Activated CD4-positive, alpha-beta memory T cell treated with anti-CD3 and anti-CD28 coated beads, Interleukin-2, amount 10 ng/mL, durations not matched to agents 7 days and 5 days (primary cell): Measurements from ENCODE around the gene ATL3. TPM values are rescaled to one million over a fixed set of nuclear protein-coding genes. Genes with fewer than 3 reads are reported as not detected.
A peak's percentile ranks its signal among the peaks of the same experiment; 100 is the strongest.

Experiments
- CTCF ChIA-PET: fragments of 350-600 bp; sonication (Branson Sonifier 250); formaldehyde crosslinking; loops from one replicate; lab custom pipeline; 2021; ENCODE audit warnings: antibody characterized with exemption, inconsistent platforms; lab: Charles Lee
- POLR2A ChIA-PET: fragments of 350-600 bp; sonication (Branson Sonifier 250); formaldehyde crosslinking; loops from one replicate; lab custom pipeline; 2021; ENCODE audit warnings: antibody characterized with exemption; lab: Charles Lee
- DNase-seq: peaks from one replicate; pipeline ENCODE4 v3.0.0-alpha.2; 2020
- H3K27ac Mint-ChIP-seq: one replicate; pipeline ENCODE4 v1.8.0; 2021; ENCODE audit warnings: mild to moderate bottlenecking, mixed read lengths
- H3K27me3 Mint-ChIP-seq: one replicate; pipeline ENCODE4 v1.8.0; 2021; ENCODE audit warnings: mixed read lengths
- H3K36me3 Mint-ChIP-seq: one replicate; pipeline ENCODE4 v1.8.0; 2021; ENCODE audit warnings: low read depth, mixed read lengths
- H3K4me1 Mint-ChIP-seq: one replicate; pipeline ENCODE4 v1.8.0; 2021; ENCODE audit warnings: mixed read lengths
- H3K4me3 Mint-ChIP-seq: one replicate; pipeline ENCODE4 v1.8.0; 2021; ENCODE audit warnings: mild to moderate bottlenecking, mixed read lengths
- H3K9me3 Mint-ChIP-seq: one replicate; pipeline ENCODE4 v1.8.0; 2021; ENCODE audit warnings: mixed read lengths
- total RNA-seq, 2 experiments: library from RNA; stranded (reverse); gene quantifications; one replicate each; pipeline ENCODE4 v1.2.3, GENCODE V29; 2021

Gene ATL3
- total RNA-seq, 2 experiments from 2014 or later, result 33.0 to 33.2 TPM

DNA sequence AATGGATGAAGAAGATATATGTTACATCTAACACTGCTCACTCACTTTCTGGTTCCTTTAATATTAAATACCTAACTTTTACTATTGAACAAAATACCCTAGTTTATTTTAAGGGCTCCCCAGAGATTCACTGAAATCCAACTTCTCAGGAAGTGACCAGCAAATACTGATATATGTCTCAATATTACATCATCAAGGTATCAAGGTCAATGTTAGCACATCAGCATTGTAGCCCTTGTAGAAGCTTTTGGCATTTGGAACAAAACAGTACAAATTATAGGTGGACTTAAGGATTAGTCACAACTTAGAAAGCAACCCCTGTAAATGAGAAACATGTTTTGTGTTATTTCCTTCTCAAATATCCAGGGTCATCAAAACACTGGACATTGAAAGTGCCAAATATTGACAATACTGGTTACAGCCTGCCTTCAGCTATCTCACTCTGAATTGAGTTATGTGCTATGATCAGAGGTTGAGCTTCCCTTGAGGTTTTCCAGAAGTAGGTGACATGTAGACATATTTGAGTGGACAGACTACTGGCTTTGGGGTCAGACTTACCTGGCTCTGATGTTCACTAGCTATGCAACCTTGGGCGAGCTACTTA lies 1.9 kb upstream of the ATL3 start:
- H3K27me3 Mint-ChIP-seq, result no peaks in the 10 kb centered on the region
- no peak for DNase-seq
- no peak overlapping the region for H3K4me3 Mint-ChIP-seq
- CTCF ChIA-PET, result interaction anchor here (0.5 to 6.6 kb wide), 4 partner anchors 9 to 144 kb away, joined by 3 to 45 read pairs (median 4); partner anchors contain the start of gene RTN3
- no peaks in the 10 kb centered on the region for H3K9me3 Mint-ChIP-seq
- POLR2A ChIA-PET, result interaction anchor here (0.8 to 1.4 kb wide), 3 partner anchors 8 to 14 kb away, joined by 3 to 8 read pairs (median 3); partner anchors contain the start of gene RTN3
- no peak overlapping the region for H3K27ac Mint-ChIP-seq
- H3K4me1 Mint-ChIP-seq, result peaks cover 33% of the 10 kb centered on the region
- peaks cover 11% of the 10 kb centered on the region for H3K36me3 Mint-ChIP-seq

DNA sequence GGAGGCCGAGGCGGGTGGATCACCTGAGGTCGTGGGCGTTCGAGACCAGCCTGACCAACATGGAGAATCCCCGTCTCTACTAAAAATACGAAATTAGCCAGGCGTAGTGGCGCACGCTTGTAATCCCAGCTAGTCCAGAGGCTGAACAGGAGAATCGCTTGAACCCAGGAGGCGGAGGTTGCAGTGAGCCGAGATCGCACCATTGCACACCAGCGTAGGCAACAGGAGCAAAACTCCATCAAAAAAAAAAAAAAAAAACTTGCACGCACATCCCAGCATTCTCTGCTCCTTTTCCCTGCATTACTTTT lies 934 bp upstream of the ATL3 start:
- peaks cover 37% of the 10 kb centered on the region for H3K4me1 Mint-ChIP-seq
- ChIA-PET CTCF (interaction anchor here (6.6 kb wide), 1 partner anchor 10 kb away, joined by 45 read pairs; the partner anchor contains the start of gene RTN3), POLR2A (interaction anchor here (0.9 to 3.5 kb wide), 5 partner anchors 9 to 140 kb away, joined by 3 to 54 read pairs (median 6); partner anchors contain the start of gene RTN3)
- no peak overlapping the region for H3K27ac Mint-ChIP-seq
- H3K9me3 Mint-ChIP-seq, result no peaks in the 10 kb centered on the region
- peak overlapping the region; percentile 80 for H3K4me3 Mint-ChIP-seq
- DNase-seq, result no peak
- peaks cover 11% of the 10 kb centered on the region for H3K36me3 Mint-ChIP-seq
- no peaks in the 10 kb centered on the region for H3K27me3 Mint-ChIP-seq

DNA sequence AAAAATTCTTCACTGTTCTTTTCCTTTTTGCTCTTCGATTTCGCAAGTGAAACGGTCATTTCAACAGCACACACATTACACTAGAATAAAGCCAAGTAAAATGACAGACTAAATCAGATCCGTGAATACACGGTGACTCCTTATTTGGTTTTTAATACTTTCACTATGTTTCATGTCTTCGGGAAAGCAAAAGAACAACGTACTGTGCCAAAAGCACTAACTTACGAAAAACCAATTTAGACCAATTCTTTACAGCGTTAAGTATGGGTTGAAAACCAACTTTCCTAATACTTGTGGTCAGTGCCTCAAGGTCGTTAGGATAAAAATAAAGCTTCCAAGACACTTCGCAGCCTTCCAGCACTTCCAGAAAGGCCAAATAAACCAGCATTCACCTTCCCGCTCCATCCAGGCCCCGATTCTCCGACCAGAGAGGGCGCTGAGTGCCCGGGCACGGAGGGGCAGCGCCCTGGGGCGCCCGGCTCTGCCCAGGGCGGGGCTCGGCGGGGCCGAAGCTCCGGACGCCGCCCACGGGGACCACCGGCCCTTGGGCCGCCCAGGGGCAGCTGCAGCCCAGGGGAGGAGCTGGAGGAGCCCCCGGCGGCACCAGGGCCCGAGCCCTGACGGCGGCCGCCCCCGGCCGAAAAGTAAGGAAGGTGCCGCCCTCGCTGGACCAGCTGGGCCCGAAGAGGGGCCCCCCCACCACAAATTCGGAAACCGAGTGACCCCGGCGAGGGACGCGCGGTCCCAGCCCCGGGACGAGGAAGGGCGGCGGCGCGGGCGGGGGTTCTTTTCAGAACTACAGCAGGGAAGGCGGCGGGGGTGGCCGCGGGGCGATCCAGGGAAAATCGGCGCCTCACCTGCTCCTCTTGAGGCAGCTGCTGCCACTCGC lies 499 bp downstream of the ATL3 start:
- Mint-ChIP-seq H3K4me3 (peak overlapping the region; percentile 80), H3K4me1 (peaks cover 39% of the 10 kb centered on the region), H3K9me3 (no peaks in the 10 kb centered on the region), H3K27ac (peak overlapping the region; percentile 75), H3K27me3 (no peaks in the 10 kb centered on the region), H3K36me3 (peaks cover 14% of the 10 kb centered on the region)
- peak; percentile 52 for DNase-seq
- CTCF ChIA-PET, result interaction anchor here (0.7 to 6.6 kb wide), 7 partner anchors 11 to 190 kb away, joined by 3 to 45 read pairs (median 3); partner anchors contain the start of gene RTN3
- POLR2A ChIA-PET, result interaction anchor here (0.6 to 3.5 kb wide), 10 partner anchors 10 to 308 kb away, joined by 3 to 54 read pairs (median 3); partner anchors contain the start of genes MARK2 and RTN3

DNA sequence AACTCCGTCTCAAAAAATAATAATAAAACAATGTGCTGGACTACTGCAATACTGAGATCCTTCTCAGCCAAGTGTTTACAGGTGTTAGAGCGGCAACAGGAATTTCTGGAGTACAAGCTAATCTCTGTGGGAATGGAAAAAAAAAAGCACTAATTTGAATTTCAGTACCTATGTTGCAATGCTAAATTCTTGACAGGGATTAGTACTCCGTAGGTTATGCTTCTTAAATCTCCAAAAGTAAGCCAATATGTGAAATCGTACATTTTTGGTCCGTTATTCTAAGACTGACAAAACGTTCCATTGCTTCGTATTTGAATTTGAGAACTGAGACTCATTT lies 1.1 kb downstream of the ATL3 start:
- no peak for DNase-seq
- peaks cover 14% of the 10 kb centered on the region for H3K36me3 Mint-ChIP-seq
- H3K4me3 Mint-ChIP-seq, result peak overlapping the region; percentile 80
- peaks cover 39% of the 10 kb centered on the region for H3K4me1 Mint-ChIP-seq
- H3K9me3 Mint-ChIP-seq, result no peaks in the 10 kb centered on the region
- POLR2A ChIA-PET, result interaction anchor here (0.6 to 3.5 kb wide), 5 partner anchors 9 to 191 kb away, joined by 3 to 54 read pairs (median 4); partner anchors contain the start of gene RTN3
- H3K27ac Mint-ChIP-seq, result peak overlapping the region; percentile 71
- H3K27me3 Mint-ChIP-seq, result no peaks in the 10 kb centered on the region
- CTCF ChIA-PET, result interaction anchor here (0.9 to 6.6 kb wide), 5 partner anchors 12 to 71 kb away, joined by 3 to 45 read pairs (median 4); partner anchors contain the start of gene RTN3

DNA sequence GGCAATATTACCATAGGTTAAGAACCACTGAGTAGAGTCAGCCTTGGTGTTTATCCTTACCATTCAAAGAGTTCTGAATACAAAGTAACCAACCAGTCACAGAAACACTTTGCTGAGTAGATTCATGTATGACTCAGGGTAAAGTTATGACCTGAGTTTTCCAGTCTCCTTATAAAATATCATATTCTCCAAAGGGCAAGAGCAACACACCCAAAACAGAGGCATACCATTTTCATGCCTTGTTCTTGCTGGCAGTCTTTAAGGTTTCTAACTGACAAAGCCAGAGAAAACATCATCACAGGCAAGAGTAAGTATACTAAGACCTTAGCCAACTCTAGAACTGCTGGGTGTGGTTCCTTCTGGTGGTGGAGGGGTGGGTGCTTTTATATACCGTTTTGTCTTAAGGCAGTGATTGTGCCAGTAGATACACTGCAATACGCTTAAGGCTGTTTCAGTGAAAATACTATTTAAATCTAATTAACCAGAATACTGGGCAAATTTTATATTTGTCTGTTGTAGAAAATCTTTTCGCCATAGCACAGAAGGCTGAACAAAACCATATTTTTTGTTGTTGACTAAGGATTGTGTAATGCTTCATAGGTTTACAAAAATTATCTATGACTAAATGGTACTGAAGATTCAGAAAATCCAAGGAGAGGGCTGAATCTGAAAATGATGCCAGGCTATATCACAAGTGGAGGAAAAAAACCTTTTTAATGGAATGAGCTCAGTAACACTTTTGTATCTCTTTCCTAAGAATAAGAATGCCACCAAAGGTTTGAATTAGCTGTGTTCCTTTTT lies 3.0 kb downstream of the ATL3 start:
- peaks cover 15% of the 10 kb centered on the region for H3K36me3 Mint-ChIP-seq
- no peak overlapping the region for H3K27ac Mint-ChIP-seq
- no peaks in the 10 kb centered on the region for H3K27me3 Mint-ChIP-seq
- ChIA-PET CTCF (interaction anchor here (0.7 to 6.6 kb wide), 5 partner anchors 10 to 1769 kb away, joined by 3 to 45 read pairs (median 5); partner anchors contain the start of gene RTN3), POLR2A (no interaction called here)
- no peak for DNase-seq
- no peak overlapping the region for H3K4me3 Mint-ChIP-seq
- no peaks in the 10 kb centered on the region for H3K9me3 Mint-ChIP-seq
- H3K4me1 Mint-ChIP-seq, result peaks cover 35% of the 10 kb centered on the region

DNA sequence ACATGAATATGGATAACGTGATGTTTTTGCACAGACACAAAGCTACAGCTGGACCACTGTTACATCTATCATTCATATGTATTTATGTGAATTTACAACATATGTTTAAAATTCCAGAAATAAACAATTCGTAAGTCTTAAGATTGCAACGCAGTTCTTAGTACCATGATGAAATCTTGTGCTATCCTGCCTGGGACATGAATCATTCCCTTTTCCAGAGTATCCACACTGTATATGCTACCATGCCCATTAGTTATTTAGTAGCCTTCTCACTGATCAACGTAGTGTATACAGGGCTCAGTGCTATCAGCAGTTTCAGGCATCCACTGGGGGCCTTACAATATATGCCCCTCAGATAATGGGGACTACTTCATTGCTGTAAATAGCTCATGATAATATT lies 4.3 kb downstream of the ATL3 start:
- Mint-ChIP-seq H3K27ac (no peak overlapping the region), H3K36me3 (peaks cover 15% of the 10 kb centered on the region), H3K27me3 (no peaks in the 10 kb centered on the region), H3K4me3 (no peak overlapping the region), H3K4me1 (peaks cover 31% of the 10 kb centered on the region), H3K9me3 (no peaks in the 10 kb centered on the region)
- CTCF ChIA-PET, result interaction anchor here (1.6 to 6.6 kb wide), 2 partner anchors 15 to 72 kb away, joined by 6 to 45 read pairs; partner anchors contain the start of gene RTN3
- no peak for DNase-seq
- POLR2A ChIA-PET, result interaction anchor here (0.7 kb wide), 1 partner anchor 15 kb away, joined by 3 read pairs; the partner anchor contains the start of gene RTN3

DNA sequence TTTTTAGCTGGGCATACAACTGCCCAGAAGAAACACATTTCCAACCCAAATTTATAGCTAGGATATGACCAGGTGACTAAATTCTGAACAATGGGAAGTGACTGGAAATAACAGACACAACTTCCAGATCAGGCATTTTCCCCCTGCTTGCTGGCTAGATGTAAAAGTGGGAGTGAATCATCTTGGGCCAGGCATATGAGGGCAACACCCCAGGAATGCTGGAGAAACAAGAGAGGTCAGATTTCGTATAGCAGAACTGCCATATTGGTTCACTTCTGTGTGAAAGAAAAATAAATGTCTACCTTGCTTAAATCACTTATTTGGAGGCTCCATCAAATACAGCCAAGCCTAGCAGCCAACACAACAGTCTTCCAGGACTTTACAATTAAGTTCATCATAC lies 7.4 kb downstream of the ATL3 start:
- H3K27me3 Mint-ChIP-seq, result no peaks in the 10 kb centered on the region
- peaks cover 6% of the 10 kb centered on the region for H3K36me3 Mint-ChIP-seq
- POLR2A ChIA-PET, result no interaction called here
- CTCF ChIA-PET, result interaction anchor here (2.4 kb wide), 1 partner anchor 74 kb away, joined by 5 read pairs; no protein-coding TSS in a partner anchor
- no peaks in the 10 kb centered on the region for H3K9me3 Mint-ChIP-seq
- no peak overlapping the region for H3K4me3 Mint-ChIP-seq
- H3K4me1 Mint-ChIP-seq, result peaks cover 22% of the 10 kb centered on the region
- no peak for DNase-seq
- no peak overlapping the region for H3K27ac Mint-ChIP-seq

DNA sequence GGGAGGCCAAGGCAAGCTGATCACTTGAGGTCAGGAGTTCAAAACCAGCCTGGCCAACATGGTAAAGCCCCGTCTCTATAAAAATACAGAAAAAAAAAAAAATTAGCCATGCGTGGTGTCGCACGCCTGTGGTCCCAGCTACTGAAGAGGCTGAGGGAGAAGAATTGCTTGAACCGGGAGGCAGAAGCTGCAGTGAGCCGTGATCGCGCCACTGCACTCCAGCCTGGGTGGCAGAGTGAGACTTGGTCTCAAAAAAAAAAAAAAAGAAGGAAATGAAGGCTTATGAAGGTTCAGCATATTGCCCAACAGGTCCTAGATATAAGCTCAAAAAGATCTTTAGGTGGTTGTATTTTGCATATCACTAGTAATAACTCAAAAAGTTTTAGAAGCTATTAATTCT lies 10.2 kb downstream of the ATL3 start:
- Mint-ChIP-seq H3K36me3 (peaks cover 14% of the 10 kb centered on the region), H3K27me3 (no peaks in the 10 kb centered on the region), H3K4me3 (no peak overlapping the region), H3K4me1 (peaks cover 10% of the 10 kb centered on the region), H3K27ac (no peak overlapping the region), H3K9me3 (no peaks in the 10 kb centered on the region)
- no peak for DNase-seq
- ChIA-PET POLR2A (interaction anchor here (1.2 to 2.3 kb wide), 3 partner anchors 9 to 21 kb away, joined by 4 to 11 read pairs (median 8); partner anchors contain the start of genes ATL3 and RTN3), CTCF (no interaction called here)

DNA sequence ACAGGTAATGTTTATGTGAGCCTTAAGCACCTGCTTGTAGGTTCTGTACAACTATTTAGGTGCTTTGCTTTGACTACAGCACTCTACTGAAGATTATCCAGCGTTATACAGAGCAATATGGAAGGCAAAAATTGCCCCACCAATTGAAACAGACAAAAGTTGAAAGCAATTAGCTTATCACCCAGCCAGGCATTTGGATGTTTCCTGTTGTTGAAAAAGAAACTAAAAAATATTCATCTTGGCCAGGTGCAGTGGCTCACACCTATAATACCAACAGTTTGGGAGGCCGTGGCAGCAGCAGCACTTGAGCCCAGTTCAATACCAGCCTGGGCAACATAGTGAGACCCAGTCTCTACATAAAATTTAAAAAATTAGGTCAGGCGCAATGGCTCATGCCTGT lies 18.5 kb downstream of the ATL3 start:
- no peaks in the 10 kb centered on the region for H3K27me3 Mint-ChIP-seq
- H3K27ac Mint-ChIP-seq, result peak overlapping the region; percentile 61
- H3K36me3 Mint-ChIP-seq, result peaks cover 41% of the 10 kb centered on the region
- POLR2A ChIA-PET, result interaction anchor here (1.1 kb wide), 1 partner anchor 8 kb away, joined by 4 read pairs; no protein-coding TSS in a partner anchor
- peaks cover 14% of the 10 kb centered on the region for H3K4me1 Mint-ChIP-seq
- CTCF ChIA-PET, result interaction anchor here (1.8 kb wide), 1 partner anchor 13 kb away, joined by 8 read pairs; no protein-coding TSS in a partner anchor
- H3K9me3 Mint-ChIP-seq, result no peaks in the 10 kb centered on the region
- no peak for DNase-seq
- no peak overlapping the region for H3K4me3 Mint-ChIP-seq

DNA sequence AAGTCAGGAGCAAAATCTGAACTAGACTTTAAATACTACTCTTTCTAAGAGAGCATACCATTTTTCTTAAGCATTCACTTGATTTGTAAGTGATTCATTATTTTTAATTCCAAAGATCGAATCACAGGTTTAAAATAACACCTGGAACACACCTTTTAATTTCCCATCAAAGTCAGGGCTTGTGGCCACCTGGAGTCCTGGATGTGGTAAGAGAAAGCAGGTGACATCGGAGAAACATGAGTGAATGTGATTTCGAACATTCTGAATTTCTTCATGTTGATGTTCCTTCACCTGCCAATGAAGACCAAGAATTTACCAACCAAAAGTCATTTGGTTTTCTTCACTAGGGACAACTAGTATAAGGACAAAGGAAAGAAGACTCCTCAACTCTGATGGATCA lies 28.0 kb downstream of the ATL3 start:
- ChIA-PET CTCF (interaction anchor here (1.0 to 2.3 kb wide), 4 partner anchors 7 to 164 kb away, joined by 3 to 7 read pairs (median 4); partner anchors contain the start of gene RTN3), POLR2A (no interaction called here)
- H3K27ac Mint-ChIP-seq, result no peak overlapping the region
- DNase-seq, result no peak
- H3K4me1 Mint-ChIP-seq, result peaks cover 5% of the 10 kb centered on the region
- no peak overlapping the region for H3K4me3 Mint-ChIP-seq
- no peaks in the 10 kb centered on the region for H3K27me3 Mint-ChIP-seq
- H3K36me3 Mint-ChIP-seq, result peaks cover 51% of the 10 kb centered on the region
- H3K9me3 Mint-ChIP-seq, result no peaks in the 10 kb centered on the region

DNA sequence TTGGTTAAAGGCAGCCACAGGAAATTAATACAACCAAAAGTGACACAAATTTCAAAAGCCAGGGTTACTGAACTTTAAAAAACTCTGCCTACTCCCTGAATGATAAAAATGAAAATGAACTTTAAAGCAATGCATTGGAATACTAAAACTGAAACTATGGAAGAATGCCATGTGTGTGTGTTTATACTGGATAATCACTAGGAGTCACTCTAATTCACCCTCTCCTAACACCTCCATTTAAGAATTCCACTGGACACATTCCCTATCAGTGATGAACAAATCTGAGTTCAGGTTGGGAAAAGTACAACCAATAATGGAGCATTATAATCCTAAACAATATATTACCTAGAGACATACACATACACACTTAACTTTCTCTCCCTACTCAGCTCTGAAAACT lies 29.4 kb downstream of the ATL3 start:
- Mint-ChIP-seq H3K9me3 (no peaks in the 10 kb centered on the region), H3K27me3 (no peaks in the 10 kb centered on the region), H3K36me3 (peaks cover 46% of the 10 kb centered on the region), H3K4me1 (peaks cover 9% of the 10 kb centered on the region), H3K27ac (no peak overlapping the region), H3K4me3 (no peak overlapping the region)
- CTCF ChIA-PET, result interaction anchor here (2.0 kb wide), 1 partner anchor 97 kb away, joined by 6 read pairs; no protein-coding TSS in a partner anchor
- POLR2A ChIA-PET, result no interaction called here
- DNase-seq, result no peak
